Stimulated activated CD8-positive, alpha-beta memory T cell treated with anti-CD3 and anti-CD28 coated beads, Interleukin-15, amount 100 ng/mL, for 4 hours (primary cell): ENCODE data around the gene PSD4.

ENCODE experiments used
- DNase-seq, 2 donors: peaks; one replicate each; pipeline ENCODE4 v3.0.0-alpha.2; 2020; ENCODE audit warnings: low read depth in 2 of 2

Gene PSD4

DNA sequence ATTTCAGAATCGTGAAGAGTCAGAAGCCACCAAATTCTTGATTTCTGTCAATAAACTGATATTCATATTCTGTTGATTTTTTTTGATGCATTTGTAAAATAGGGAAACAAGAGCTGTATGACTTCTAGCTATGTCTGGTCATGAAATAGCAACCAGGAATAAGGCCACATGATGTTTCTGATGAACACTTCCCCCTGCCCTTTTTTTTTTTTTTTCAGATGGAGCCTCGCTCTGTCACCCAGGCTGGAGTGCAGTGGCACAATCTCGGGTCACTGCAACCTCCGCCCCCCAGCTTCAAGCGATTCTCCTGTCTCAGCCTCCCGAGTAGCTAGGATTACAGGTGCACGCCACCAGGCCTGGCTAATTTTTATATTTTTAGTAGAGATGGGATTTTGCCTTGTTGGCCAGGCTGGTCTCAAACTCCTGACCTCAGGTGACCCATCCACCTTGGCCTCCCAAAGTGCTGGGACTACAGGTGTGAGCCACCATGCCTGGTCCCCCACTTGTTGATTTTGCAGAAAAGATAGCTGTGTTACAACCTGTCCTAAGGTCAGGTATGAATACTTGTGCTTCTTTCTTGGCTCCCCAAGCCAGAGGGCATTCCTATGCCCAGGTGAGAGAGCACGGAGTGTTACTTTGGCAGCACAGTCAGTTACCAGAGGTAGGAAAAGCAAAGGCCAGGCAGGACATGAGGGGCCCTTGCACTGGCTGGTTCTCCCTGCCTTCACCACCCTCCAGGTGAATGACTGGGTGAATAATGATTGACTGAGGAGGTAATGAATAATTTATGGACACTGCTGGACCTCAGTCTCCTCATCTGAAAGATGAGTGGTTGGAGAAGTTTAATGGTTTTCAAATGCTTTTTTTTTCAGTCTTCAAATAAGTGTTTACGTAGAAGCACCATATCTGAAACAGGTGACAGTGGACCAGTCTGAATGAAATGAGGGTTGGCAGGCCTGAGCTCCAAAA is 65.4 kb downstream of the PSD4 start:
- DNase-seq = no peak

DNA sequence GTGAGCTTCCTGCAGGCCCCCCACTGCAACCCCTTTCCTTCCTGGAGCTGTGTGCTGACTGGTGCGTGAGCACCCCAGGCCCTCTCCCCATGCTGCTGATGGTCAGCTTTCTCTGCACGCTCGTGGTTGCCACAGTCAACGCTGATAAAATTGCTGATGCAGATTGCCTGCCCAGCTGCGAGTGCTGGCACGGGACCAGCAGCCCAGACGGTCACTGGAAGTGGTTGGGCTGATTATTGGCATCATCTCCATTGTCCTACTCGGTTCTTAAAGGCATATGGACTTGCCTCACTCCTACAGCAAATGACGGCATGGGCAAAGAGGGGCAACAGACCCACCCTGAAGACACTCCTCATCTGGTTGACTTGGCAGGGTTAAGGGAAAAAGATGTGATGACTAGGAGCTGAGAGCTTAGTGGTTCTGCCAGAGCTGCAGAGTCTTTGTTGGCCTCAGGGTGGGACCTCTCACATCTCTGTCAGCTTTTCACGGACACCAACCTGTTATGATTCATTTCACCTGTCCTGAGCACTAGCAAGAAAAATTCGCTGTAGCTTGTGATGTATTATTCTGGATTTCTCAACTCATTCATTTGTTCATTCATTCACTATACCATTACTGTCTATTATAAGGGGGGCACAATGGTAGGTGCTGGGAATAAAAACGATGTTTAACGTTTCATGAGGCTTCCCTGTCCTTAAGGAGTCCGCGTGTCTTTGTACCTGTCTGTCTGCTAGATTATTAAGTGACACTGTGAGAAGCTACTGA is 66.6 kb downstream of the PSD4 start:
- no peak for DNase-seq

DNA sequence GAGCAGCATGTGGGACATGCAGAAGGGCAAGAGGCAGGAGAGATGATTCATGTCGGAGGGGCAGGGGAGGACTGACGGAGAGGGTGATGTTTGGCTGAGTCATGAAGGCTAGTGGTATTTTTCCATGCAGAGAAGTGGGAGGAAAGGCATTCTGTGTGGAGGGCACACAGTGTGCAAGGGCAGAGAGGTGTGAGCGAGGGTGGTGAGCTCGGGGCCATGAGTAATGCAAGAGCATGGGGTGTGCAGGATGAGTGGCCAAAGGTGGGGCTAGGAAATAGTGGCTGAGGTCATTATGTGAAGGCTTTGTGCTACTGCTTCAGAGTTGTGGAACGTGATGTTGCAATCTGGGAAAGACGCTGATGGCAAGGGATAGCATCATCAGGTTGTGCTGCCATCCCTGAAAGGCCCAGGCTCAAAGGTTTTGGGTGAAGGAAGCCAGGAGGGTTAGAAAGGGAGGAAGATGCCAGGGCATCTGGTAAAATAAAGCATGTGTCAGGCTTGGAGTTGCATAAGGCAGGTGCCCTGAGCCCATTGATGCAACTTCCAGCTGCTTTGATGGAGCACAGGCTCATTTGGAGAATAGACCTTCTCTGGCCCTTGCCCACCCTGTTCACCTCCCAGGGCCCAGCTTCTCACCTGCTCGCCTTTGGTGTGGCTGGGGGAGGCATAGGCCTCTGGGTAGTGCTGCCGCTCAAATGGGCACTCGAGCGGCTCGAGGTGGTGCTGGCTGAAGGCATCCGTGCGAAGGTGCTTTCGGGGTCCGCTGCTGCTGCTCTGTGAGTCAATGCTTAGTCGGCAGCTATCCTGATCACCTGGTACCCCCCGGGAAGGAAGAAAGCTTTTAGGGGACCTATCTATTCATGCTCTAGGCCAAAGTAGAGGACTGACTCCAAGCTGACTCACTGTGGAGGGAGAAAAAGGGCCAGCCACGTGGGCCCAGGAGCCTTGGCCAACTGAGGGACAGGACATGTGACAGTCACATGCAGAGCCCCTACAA is 67.4 kb downstream of the PSD4 start:
- DNase-seq = peak; percentile 21 to 41

DNA sequence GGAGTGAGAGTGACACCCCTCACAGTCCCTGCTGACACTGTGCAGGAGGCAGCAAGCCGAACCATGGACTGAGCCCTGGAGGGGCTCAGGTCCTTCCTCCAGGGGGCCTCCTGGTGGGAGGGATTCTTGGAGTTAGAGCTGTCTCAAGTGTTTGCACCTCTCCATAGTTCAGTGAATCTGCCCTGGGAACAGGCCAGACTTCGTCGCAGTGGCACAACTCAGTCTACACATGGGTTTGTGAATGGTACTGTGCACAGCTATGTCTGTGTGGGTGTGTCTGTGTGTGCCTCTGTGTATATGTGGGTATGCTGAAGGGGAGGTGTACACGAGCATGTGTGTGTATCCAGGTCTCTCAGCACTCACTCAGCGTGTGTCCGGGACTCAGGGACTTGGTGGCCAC is 68.6 kb downstream of the PSD4 start:
- no peak for DNase-seq

DNA sequence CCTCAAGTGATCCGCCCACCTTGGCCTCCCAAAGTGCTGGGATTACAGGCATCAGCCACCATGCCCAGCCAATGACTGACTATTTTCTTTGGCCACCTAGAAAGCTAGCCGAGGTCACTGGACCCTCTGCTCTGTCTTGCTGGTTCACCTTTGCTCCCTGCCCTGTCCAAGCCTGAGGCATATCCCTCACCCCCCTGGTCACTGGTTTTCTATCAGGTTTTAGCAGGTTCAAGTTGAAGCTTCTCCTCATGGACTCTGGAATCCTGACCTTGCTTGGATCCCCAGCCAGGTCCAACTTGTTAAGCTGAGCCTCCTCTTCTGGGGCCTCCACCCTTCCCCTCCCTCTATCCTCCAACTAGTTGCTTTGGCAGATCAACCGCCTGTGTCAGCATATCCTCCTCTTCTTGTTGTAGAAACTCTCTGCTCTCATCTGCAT is 71.5 kb downstream of the PSD4 start:
- DNase-seq = no peak

DNA sequence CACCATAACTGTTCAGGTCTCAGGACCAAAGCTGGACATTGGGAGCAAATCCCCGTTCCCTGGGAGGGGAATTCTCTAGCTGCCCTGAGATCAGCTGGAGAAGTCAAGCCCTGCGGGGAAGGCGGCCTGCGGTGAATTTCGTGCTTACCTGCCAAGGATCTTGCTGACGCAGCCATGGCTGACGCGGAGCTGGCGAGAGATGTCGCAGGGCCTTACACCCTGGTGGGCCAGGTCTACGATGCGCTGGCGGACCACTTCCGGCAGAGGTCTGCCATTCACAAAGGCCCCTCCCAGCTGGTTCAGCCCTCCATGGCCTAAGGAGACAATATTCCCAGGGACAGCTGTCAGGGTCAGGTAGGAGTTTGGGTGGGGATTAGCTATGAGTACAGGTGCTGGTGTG is 72.8 kb downstream of the PSD4 start:
- no peak for DNase-seq

DNA sequence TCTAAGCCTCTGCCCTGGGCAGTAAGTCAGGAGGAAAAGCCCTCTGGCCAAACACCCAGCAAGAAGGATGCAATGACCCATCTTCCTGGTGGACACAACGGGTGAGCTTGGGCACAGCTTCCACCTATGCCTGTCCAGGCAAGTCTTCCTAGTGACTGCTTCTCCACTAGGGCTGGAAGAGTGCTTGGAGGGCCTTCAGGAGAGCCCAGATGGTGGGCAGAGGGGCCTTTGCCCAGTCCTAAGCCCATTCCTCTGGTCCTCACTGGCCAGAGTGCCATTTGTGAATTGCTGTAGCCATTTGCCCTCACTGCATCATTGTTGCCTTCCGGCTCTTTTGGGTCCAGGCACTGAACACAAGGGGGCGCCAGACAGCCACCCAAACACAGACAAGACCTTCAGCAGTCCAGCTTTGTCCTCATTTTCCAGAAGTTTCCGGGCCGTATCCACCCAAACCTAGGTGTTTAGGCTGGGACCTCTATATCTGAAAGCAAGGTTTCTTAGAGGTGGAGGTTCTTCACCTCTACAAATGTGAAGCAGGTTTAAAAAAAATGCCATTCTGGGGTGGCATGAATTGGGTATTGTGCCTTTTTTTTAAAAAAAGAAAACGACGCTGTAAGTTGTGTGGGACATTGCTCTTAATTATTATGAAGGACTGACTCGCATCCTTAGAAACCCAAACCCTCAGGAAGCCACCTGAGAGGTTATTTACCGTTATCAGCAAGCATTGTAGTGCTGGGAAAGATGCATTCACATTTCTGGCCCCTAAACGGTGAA is 75.4 kb downstream of the PSD4 start:
- peak; percentile 44 to 47 for DNase-seq

DNA sequence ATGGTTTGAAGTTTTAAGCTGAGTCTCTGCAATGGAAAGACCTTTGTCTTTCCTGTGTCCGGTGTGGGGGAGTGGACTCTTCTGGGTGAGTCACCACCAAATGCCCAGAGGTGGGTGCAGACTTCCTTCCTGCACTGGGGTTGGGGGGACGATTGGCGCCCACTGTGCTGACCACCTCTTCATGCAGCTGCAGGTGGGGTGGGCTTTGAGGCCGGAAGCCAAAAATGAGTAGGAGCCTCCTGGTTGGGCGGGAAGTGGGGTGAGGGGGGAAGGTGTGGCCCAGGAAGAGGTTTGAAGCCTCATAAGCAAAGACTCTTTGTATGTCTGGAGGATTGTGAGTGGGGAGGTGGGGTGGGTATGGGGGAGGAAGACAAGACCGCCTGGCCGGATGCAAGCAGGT is 77.3 kb downstream of the PSD4 start:
- DNase-seq = no peak

DNA sequence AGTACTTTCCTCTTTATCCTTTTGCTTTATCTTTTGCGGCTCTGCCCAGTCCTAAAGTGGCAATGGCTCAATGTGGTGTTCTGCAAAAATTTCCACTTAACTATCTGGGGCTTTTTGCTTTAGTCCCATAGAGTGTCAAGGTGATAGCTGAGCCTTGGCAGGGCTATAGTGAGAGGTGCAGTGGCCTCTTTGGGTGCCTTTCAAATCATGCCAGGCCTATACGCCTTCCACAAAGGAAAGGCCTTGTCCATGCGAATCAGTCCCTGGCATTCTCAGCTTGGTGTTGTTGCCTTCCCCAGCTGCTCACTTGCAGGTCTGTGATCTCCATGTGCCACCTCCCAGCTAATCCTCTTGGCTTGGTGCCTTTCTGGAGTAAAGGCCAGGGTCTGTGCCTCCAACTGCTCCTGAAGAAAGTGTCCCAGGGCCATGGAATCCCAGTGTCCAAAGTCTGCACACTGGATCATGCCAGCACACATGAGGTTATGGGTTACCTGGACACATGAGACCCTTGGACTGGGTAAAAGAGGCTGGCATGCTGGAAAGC is 78.3 kb downstream of the PSD4 start:
- DNase-seq = no peak

DNA sequence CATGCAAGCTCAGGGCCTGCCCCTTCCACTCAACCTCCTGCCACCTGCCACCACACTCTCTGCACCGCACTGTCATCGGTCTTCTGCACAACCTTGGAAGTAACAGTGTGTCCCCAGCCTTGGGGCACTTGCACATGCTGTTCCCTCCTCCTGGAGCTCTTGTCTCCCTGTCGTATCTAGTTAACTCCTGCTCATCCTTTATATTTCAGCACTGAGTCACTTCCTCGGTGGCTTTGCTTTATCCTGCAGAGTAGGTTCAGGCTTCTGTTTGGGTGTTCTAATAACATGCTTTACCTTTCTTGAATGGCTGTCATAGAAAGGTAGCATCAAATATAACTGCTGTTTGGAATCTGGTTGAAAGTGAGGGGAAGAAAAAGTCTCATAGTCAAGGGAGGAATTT is 79.7 kb downstream of the PSD4 start:
- DNase-seq = no peak

DNA sequence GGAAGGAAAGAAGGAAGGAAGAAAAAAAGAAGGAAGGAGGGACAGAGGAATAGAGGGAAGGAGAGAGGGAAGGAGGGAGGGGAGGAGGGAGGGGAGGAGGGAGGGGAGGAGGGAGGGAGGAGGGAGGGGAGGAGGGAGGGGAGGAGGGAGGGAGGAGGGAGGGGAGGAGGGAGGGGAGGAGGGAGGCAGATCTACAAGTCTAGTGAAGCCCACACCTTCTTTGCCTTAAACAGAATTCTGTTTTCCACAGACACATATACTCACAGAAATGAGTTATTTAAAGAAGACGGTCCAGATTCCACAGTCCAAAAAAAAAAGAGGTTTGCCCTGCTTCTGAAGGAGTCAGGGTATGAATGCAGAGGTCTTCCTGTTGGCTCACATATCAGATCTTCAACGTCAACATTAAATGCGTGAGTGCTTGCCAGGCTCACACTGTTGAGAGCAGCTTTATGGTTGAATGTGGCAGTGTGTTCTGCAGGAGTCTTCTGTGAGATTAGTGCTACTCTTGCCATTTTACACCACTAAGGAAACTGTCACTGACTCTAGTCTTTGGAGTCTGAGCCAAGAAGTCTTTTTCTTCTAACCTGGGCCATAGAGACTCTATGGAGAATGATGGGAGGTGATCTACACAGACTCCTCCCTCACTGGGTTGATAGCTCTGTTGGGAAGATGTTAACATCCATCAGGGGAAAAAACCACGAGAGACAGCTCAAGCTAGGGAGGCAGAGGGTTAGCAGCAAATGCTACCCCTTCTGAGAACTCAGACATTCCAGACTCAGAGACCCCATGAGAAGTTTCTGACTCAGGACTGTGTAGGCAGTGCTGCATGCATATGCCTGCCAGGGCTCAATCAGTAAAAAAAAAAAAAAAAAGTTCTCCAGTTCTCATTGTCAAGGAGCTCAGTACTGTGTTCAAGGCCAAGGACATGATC is 81.6 kb downstream of the PSD4 start:
- no peak for DNase-seq

DNA sequence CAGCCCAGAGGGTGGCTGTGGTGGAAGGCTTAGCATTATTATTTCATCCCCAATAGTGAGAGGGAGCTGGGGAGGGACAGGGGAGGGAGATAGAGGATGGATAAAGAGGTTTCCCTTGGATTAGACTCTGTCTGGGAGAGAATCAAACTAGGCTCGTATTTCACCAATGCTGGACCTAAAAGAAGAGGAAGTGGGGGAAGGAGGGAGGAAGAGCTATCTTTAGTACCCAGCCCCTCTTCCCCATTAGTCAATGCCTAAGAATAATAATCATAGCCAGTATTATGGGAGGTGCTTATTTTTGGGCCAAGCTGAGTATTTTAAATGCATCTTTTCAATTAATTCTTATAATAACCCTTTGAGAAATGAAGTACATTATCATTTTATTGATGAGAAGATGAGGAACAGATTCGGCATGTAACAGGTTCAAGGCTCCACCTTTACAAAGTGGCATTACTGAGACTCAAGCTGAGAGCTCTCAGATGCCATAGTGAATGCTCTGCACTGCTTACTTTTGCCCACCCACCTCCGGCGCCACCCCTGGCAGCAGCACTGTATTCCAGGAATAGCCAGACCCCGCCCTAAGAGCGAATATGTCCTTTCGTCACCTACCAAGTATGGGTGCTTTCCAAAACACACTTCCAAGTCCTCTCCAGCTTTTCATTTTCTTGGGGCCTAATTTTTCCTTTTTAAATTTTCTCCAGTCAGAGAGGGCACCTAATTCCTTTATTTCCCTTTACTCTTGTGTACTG is 83.9 kb downstream of the PSD4 start:
- no peak for DNase-seq

DNA sequence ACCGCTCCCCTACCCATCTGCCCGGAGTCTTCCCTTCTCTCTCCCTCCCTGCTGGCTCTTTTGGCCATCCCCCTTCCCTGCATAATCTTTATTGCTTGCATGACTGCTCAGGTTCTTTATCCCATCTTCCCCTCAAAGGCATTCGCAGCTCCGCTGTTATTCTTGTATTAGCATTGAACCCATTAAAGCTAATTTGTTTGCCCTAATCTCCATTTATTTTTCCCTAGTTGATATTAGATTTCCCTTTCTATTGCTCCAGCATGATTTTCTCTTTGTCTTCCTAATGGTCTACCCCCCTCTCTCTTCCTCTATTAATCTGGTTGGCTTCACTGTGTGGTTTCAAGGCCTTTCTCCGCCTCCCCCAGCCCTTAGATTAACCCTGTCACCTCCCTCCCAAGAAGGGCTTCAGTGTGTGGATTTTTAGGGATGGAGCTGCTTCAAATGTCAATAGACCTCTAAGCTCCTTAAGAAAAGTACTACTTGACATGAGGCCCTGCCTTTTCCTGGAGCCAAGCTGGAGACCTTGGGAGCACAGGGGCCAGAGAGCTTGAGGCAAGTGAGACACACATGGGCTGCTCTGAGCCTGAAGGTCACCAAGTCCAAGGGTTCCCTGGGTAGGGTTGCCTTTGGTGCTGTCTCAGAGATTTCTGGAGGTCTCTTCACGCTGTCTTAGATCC is 84.8 kb downstream of the PSD4 start:
- DNase-seq = no peak
